HL-60 (cell line): ENCODE data around the gene COL25A1.

Experiments used
- GABPA ChIP-seq: IDR thresholded peaks from 2 replicates; pipeline ENCODE4 v1.6.1; 2012; ENCODE audit warnings: low read depth
- TF ChIP-seq, protein P1 (sequence below): IDR thresholded peaks from one replicate; pipeline ENCODE4 v1.5.1; 2011; ENCODE audit warnings: low read length, control low read depth, inconsistent platforms; ENCODE audit not compliant: insufficient read depth
- TF ChIP-seq, protein P2 (sequence below): IDR thresholded peaks from 2 replicates; pipeline ENCODE4 v1.6.1; 2012; ENCODE audit warnings: low read depth; ENCODE audit not compliant: insufficient replicate concordance

DNA sequence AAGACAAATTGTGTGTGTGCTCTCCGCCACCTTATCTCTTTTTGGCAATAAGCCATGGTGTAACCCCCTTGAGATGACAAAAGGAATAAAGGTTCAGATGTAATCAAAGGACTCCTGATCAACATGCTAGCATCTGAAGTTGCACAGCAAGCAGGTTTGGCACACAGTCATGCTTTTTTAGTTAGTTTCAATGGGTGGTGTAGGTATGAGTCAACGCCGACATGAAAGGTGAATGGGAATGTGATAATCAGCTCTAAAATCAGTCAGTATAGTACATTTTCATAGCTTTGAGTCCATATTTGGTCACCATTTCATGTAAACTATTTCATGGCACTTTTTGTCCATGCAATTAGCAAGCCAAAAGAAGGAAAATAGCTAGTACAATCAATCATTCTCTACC, 489.2 kb downstream of the COL25A1 start:
- TF ChIP-seq, protein P1, sequence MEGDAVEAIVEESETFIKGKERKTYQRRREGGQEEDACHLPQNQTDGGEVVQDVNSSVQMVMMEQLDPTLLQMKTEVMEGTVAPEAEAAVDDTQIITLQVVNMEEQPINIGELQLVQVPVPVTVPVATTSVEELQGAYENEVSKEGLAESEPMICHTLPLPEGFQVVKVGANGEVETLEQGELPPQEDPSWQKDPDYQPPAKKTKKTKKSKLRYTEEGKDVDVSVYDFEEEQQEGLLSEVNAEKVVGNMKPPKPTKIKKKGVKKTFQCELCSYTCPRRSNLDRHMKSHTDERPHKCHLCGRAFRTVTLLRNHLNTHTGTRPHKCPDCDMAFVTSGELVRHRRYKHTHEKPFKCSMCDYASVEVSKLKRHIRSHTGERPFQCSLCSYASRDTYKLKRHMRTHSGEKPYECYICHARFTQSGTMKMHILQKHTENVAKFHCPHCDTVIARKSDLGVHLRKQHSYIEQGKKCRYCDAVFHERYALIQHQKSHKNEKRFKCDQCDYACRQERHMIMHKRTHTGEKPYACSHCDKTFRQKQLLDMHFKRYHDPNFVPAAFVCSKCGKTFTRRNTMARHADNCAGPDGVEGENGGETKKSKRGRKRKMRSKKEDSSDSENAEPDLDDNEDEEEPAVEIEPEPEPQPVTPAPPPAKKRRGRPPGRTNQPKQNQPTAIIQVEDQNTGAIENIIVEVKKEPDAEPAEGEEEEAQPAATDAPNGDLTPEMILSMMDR, result no peak
- no peak for TF ChIP-seq GABPA
- TF ChIP-seq, protein P2, sequence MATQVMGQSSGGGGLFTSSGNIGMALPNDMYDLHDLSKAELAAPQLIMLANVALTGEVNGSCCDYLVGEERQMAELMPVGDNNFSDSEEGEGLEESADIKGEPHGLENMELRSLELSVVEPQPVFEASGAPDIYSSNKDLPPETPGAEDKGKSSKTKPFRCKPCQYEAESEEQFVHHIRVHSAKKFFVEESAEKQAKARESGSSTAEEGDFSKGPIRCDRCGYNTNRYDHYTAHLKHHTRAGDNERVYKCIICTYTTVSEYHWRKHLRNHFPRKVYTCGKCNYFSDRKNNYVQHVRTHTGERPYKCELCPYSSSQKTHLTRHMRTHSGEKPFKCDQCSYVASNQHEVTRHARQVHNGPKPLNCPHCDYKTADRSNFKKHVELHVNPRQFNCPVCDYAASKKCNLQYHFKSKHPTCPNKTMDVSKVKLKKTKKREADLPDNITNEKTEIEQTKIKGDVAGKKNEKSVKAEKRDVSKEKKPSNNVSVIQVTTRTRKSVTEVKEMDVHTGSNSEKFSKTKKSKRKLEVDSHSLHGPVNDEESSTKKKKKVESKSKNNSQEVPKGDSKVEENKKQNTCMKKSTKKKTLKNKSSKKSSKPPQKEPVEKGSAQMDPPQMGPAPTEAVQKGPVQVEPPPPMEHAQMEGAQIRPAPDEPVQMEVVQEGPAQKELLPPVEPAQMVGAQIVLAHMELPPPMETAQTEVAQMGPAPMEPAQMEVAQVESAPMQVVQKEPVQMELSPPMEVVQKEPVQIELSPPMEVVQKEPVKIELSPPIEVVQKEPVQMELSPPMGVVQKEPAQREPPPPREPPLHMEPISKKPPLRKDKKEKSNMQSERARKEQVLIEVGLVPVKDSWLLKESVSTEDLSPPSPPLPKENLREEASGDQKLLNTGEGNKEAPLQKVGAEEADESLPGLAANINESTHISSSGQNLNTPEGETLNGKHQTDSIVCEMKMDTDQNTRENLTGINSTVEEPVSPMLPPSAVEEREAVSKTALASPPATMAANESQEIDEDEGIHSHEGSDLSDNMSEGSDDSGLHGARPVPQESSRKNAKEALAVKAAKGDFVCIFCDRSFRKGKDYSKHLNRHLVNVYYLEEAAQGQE, result no peak
